Gastrocnemius medialis (tissue), 4 donors: ENCODE data around the gene AKAP12. TPM values are rescaled to one million over a fixed set of nuclear protein-coding genes. Genes with fewer than 3 reads are reported as not detected.

Experiments used
- ATAC-seq, 2 donors: fragments of 150-250 bp; one replicate each; pipeline ENCODE4 v1.9.1; 2016
- DNase-seq, 2 donors: peaks; one replicate each; pipeline ENCODE4 v3.0.0-alpha.2; 2019
- H3K27ac ChIP-seq, 4 donors: fragments of 200-600 bp; sonication (generic); 1 replicate in 1 of 4; 2 replicates in 3 of 4; pipeline ENCODE4 v1.5.1; 2016 to 2018; ENCODE audit warnings: mild to moderate bottlenecking in 2 of 4, moderate library complexity in 1 of 4
- H3K27me3 ChIP-seq, 3 donors: fragments of 200-600 bp; sonication (generic) in 2 of 3; 1 replicate in 1 of 3; 2 replicates in 2 of 3; pipeline versions ENCODE4 v1.5.1 to v1.6.0; 2016 to 2019; ENCODE audit warnings: mild to moderate bottlenecking in 1 of 3, moderate library complexity in 1 of 3
- H3K36me3 ChIP-seq, 2 donors: fragments of 200-600 bp; sonication (generic) in 1 of 2; one replicate each; pipeline ENCODE4 v1.5.1; 2017 to 2018
- H3K4me1 ChIP-seq, 2 donors: fragments of 200-600 bp; sonication (generic) in 1 of 2; one replicate each; pipeline ENCODE4 v1.5.1; 2016 to 2017; ENCODE audit warnings: mild to moderate bottlenecking in 2 of 2
- H3K4me3 ChIP-seq, 4 donors: fragments of 200-600 bp; sonication (generic) in 3 of 4; 1 replicate in 1 of 4; 2 replicates in 3 of 4; pipeline ENCODE4 v1.5.1; 2016 to 2019; ENCODE audit warnings: mild to moderate bottlenecking in 2 of 4
- H3K9me3 ChIP-seq, 3 donors: fragments of 200-600 bp; sonication (generic) in 2 of 3; 1 replicate in 1 of 3; 2 replicates in 2 of 3; pipeline ENCODE4 v1.5.1; 2016 to 2019
- CTCF ChIP-seq, 5 experiments: fragments of 450-650 bp in 3 of 5; fragments of 200-600 bp in 2 of 5; sonication (generic) in 2 of 5; IDR thresholded peaks in 4 of 5; conservative IDR thresholded peaks in 1 of 5; 1 replicate in 4 of 5; 2 replicates in 1 of 5; pipeline ENCODE4 v1.5.1; 2016 to 2019; ENCODE audit warnings: antibody characterized with exemption in 5 of 5, mild to moderate bottlenecking in 3 of 5, moderate library complexity in 3 of 5
- POLR2A ChIP-seq, 2 donors: fragments of 450-650 bp; IDR thresholded peaks; one replicate each; pipeline ENCODE4 v1.6.1; 2017; ENCODE audit warnings: antibody characterized with exemption in 2 of 2, mild to moderate bottlenecking in 2 of 2, moderate library complexity in 2 of 2
- in situ Hi-C, 4 donors: fragments of 200-750 bp; cut with MboI; loops; one replicate each; pipeline versions ENCODE4 v1.15.0 to v1.8.0; 2017; ENCODE audit warnings: low sequenced_read_pairs in 4 of 4
- intact Hi-C: fragments of 100-400 bp; cut with DNase I; formaldehyde crosslinking; loops from one replicate; pipeline ENCODE4 v1.15.1; 2023; ENCODE audit warnings: low total_unique reads
- total RNA-seq, 4 donors: library from RNA; depleted of rRNA; stranded (reverse); fragments of >200 nt; gene quantifications; one replicate each; pipeline versions ENCODE4 v1.1.0 to v1.2.3, GENCODE V29; 2016

Gene AKAP12
- total RNA-seq, 4 donors from 2014 or later = 6.4 to 17.3 (median 9.8) TPM

GRCh38 chr6:151335930-151336329, 96.2 kb downstream of the AKAP12 start:
- intact Hi-C loops = loop anchor here (2.0 kb wide), 1 partner anchor 443 kb away; no protein-coding TSS in a partner anchor
- H3K27ac ChIP-seq = no peak overlapping the region
- in situ Hi-C loops = loop anchor here in 1 of 4 donors (10.0 kb wide), 1 partner anchor 321 kb away; no protein-coding TSS in a partner anchor
- H3K4me3 ChIP-seq = no peak overlapping the region
- no peak for DNase-seq
- no peaks in the 10 kb centered on the region for H3K27me3 ChIP-seq
- TF ChIP-seq POLR2A (IDR thresholded peaks at IDR 0.05) (no peak), CTCF (IDR thresholded peaks at IDR 0.05 in 4 of 5, conservative IDR thresholded peaks at IDR 0.05 in 1 of 5) (no peak)
- no peaks in the 10 kb centered on the region for H3K9me3 ChIP-seq
- ATAC-seq = no peak
- H3K36me3 ChIP-seq = no peaks in the 10 kb centered on the region
- no peaks in the 10 kb centered on the region for H3K4me1 ChIP-seq

- H3K4me3 ChIP-seq = no peak overlapping the region
- TF ChIP-seq CTCF (IDR thresholded peaks at IDR 0.05 in 4 of 5, conservative IDR thresholded peaks at IDR 0.05 in 1 of 5) (no peak), POLR2A (IDR thresholded peaks at IDR 0.05) (no peak)
- DNase-seq (no peak), ATAC-seq (no peak)
- intact Hi-C loops = no loop called here
- H3K9me3 ChIP-seq = no peaks in the 10 kb centered on the region
- no peak overlapping the region for H3K27ac ChIP-seq
- in situ Hi-C loops = loop anchor here in 1 of 4 donors (10.0 kb wide), 1 partner anchor 324 kb away; no protein-coding TSS in a partner anchor
- no peaks in the 10 kb centered on the region for H3K27me3 ChIP-seq
- no peaks in the 10 kb centered on the region for H3K36me3 ChIP-seq
- no peaks in the 10 kb centered on the region for H3K4me1 ChIP-seq
These were observed 99.0 kb downstream of the AKAP12 start for GRCh38 chr6:151338651-151339200.

- Histone ChIP-seq H3K4me3 (no peak overlapping the region), H3K9me3 (no peaks in the 10 kb centered on the region), H3K4me1 (no peaks in the 10 kb centered on the region), H3K27ac (no peak overlapping the region), H3K27me3 (no peaks in the 10 kb centered on the region), H3K36me3 (no peaks in the 10 kb centered on the region)
- TF ChIP-seq POLR2A (IDR thresholded peaks at IDR 0.05) (no peak), CTCF (IDR thresholded peaks at IDR 0.05 in 4 of 5, conservative IDR thresholded peaks at IDR 0.05 in 1 of 5) (no peak)
- in situ Hi-C loops = loop anchor here in 1 of 4 donors (10.0 kb wide), 1 partner anchor 325 kb away; no protein-coding TSS in a partner anchor
- ATAC-seq = no peak
- intact Hi-C loops = no loop called here
- no peak for DNase-seq
These were observed 99.6 kb downstream of the AKAP12 start for GRCh38 chr6:151339369-151339768.

GRCh38 chr6:151340219-151340978, 100.6 kb downstream of the AKAP12 start:
- in situ Hi-C loops = no loop called here
- Histone ChIP-seq H3K27ac (no peak overlapping the region), H3K4me1 (no peaks in the 10 kb centered on the region), H3K36me3 (no peaks in the 10 kb centered on the region), H3K4me3 (no peak overlapping the region), H3K27me3 (no peaks in the 10 kb centered on the region), H3K9me3 (no peaks in the 10 kb centered on the region)
- intact Hi-C loops = no loop called here
- no peak for ATAC-seq
- TF ChIP-seq POLR2A (IDR thresholded peaks at IDR 0.05) = no peak
- no peak for TF ChIP-seq CTCF (IDR thresholded peaks at IDR 0.05 in 4 of 5, conservative IDR thresholded peaks at IDR 0.05 in 1 of 5)
- DNase-seq = no peak
